ENCODE results near the gene CBX8.

The CBX8 gene

GRCh38 chr17:79796763-79797491 is at the start of gene CBX8:
TSS of gene CBX8 (minus strand) at chr17:79797077. CDS start at chr17:79796998, 79 bp downstream.
- peak; percentile 100 for DNase-seq (ENCODE audit: low read depth in 2 of 2)

- DNase-seq (ENCODE audit: low read depth in 2 of 2): no peak
Observed at GRCh38 chr17:79845601-79845949, 48.7 kb upstream of the CBX8 start.

GRCh38 chr17:79844869-79845600 is 48.2 kb upstream of the CBX8 start:
- DNase-seq (ENCODE audit: low read depth in 2 of 2): no peak

- DNase-seq (ENCODE audit: low read depth in 2 of 2): no peak
Observed at GRCh38 chr17:79843816-79844800, 47.2 kb upstream of the CBX8 start.

GRCh38 chr17:79843474-79843815 is 46.6 kb upstream of the CBX8 start:
- DNase-seq (ENCODE audit: low read depth in 2 of 2): no peak

GRCh38 chr17:79842656-79843473 is 46.0 kb upstream of the CBX8 start:
- DNase-seq (ENCODE audit: low read depth in 2 of 2): no peak

GRCh38 chr17:79842136-79842655 is 45.3 kb upstream of the CBX8 start:
- no peak for DNase-seq (ENCODE audit: low read depth in 2 of 2)

GRCh38 chr17:79841369-79842135 is 44.7 kb upstream of the CBX8 start:
- DNase-seq (ENCODE audit: low read depth in 2 of 2): no peak

- DNase-seq (ENCODE audit: low read depth in 2 of 2): no peak
Observed at GRCh38 chr17:79840989-79841286, 44.1 kb upstream of the CBX8 start.

GRCh38 chr17:79840269-79840988 is 43.6 kb upstream of the CBX8 start:
- no peak for DNase-seq (ENCODE audit: low read depth in 2 of 2)

- DNase-seq (ENCODE audit: low read depth in 2 of 2): peak; percentile 80 to 89
Observed at GRCh38 chr17:79839356-79840268, 42.7 kb upstream of the CBX8 start, which contains the start of gene CBX4. TSS of gene CBX4 (minus strand) at chr17:79839440. CDS start at chr17:79839251, 189 bp downstream.

GRCh38 chr17:79838522-79839274 is 41.8 kb upstream of the CBX8 start:
- no peak for DNase-seq (ENCODE audit: low read depth in 2 of 2)

GRCh38 chr17:79837888-79838521 is 41.1 kb upstream of the CBX8 start:
- no peak for DNase-seq (ENCODE audit: low read depth in 2 of 2)

GRCh38 chr17:79836972-79837887 is 40.4 kb upstream of the CBX8 start:
- peak in 1 of 2 donors; percentile 52 for DNase-seq (ENCODE audit: low read depth in 2 of 2)

- DNase-seq (ENCODE audit: low read depth in 2 of 2): no peak
Observed at GRCh38 chr17:79836510-79836971, 39.7 kb upstream of the CBX8 start.

GRCh38 chr17:79835953-79836509 is 39.2 kb upstream of the CBX8 start:
- no peak for DNase-seq (ENCODE audit: low read depth in 2 of 2)
